Activated gamma-delta T cell treated with Interleukin-2 at 50 U/mL for 16 hours (primary cell): ENCODE measurements around the gene RALA.
"Not testable (repeated sequence)": the region's sequence is repeated elsewhere in the genome, so short reads cannot be mapped to it uniquely, and the experiment has no call there.

ENCODE experiments used
- DNase-seq: peaks from one replicate; pipeline ENCODE4 v3.0.0-alpha.2; 2020

RALA gene

GRCh38 chr7:39691821-39692220 is 68.4 kb downstream of the RALA start:
- no peak for DNase-seq

- not testable (repeated sequence) for DNase-seq
Observed at GRCh38 chr7:39693086-39693485, 69.7 kb downstream of the RALA start.

- no peak for DNase-seq
Observed at GRCh38 chr7:39693812-39694211, 70.4 kb downstream of the RALA start.

- no peak for DNase-seq
Observed at GRCh38 chr7:39695852-39696586, 72.6 kb downstream of the RALA start.

GRCh38 chr7:39696631-39697030 is 73.3 kb downstream of the RALA start:
- no peak for DNase-seq

GRCh38 chr7:39697483-39697882 is 74.1 kb downstream of the RALA start:
- DNase-seq: no peak

- no peak for DNase-seq
Observed at GRCh38 chr7:39700165-39700564, 76.8 kb downstream of the RALA start.

- no peak for DNase-seq
Observed at GRCh38 chr7:39700932-39701331, 77.6 kb downstream of the RALA start.

GRCh38 chr7:39702133-39702532 is 78.8 kb downstream of the RALA start:
- no peak for DNase-seq

- DNase-seq: no peak
Observed at GRCh38 chr7:39703144-39703543, 79.8 kb downstream of the RALA start.

GRCh38 chr7:39709029-39709428 is 85.7 kb downstream of the RALA start:
- DNase-seq: no peak

- no peak for DNase-seq
Observed at GRCh38 chr7:39709768-39710311, 86.5 kb downstream of the RALA start.

- no peak for DNase-seq
Observed at GRCh38 chr7:39712751-39713150, 89.4 kb downstream of the RALA start.

- DNase-seq: no peak
Observed at GRCh38 chr7:39714447-39715091, 91.2 kb downstream of the RALA start.

- DNase-seq: no peak
Observed at GRCh38 chr7:39720586-39720985, 97.2 kb downstream of the RALA start.

GRCh38 chr7:39721345-39721744 is 98.0 kb downstream of the RALA start:
- no peak for DNase-seq

- no peak for DNase-seq
Observed at GRCh38 chr7:39721919-39722597, 98.7 kb downstream of the RALA start.

- DNase-seq: no peak
Observed at GRCh38 chr7:39727231-39728012, 104.0 kb downstream of the RALA start.

GRCh38 chr7:39732837-39733804 is 109.7 kb downstream of the RALA start:
- peak; percentile 88 for DNase-seq

GRCh38 chr7:39733881-39734632 is 110.7 kb downstream of the RALA start:
- no peak for DNase-seq

GRCh38 chr7:39734633-39735004 is 111.2 kb downstream of the RALA start:
- no peak for DNase-seq
